Activated naive CD8-positive, alpha-beta T cell treated with anti-CD3 and anti-CD28 coated beads, Interleukin-2, amount 50 U/mL, for 16 hours (primary cell): ENCODE results near the gene SLC5A1.

ENCODE experiments used
- DNase-seq: peaks from one replicate; pipeline ENCODE4 v3.0.0-alpha.2; 2020; ENCODE audit warnings: low read depth, low spot score

Gene SLC5A1

GRCh38 chr22:32042924-32043323 lies at the start of gene SLC5A1:
Gene SLC5A1 (plus strand): TSS chr22:32043261. CDS start chr22:32043282, 21 bp downstream.
- DNase-seq = no peak

- DNase-seq = no peak
These were observed 48.0 kb upstream of the SLC5A1 start for GRCh38 chr22:31995046-31995445.

GRCh38 chr22:31995807-31996206 lies 47.3 kb upstream of the SLC5A1 start:
- no peak for DNase-seq

- DNase-seq = no peak
These were observed 44.2 kb upstream of the SLC5A1 start for GRCh38 chr22:31998784-31999385.

- DNase-seq = no peak
These were observed 42.9 kb upstream of the SLC5A1 start for GRCh38 chr22:32000181-32000580.

GRCh38 chr22:32005453-32005852 lies 37.6 kb upstream of the SLC5A1 start:
- DNase-seq = no peak

GRCh38 chr22:32013200-32013599 lies 29.9 kb upstream of the SLC5A1 start:
- no peak for DNase-seq

- no peak for DNase-seq
These were observed 27.0 kb upstream of the SLC5A1 start for GRCh38 chr22:32016081-32016480.

GRCh38 chr22:32018056-32018455 lies 25.0 kb upstream of the SLC5A1 start:
- no peak for DNase-seq

GRCh38 chr22:32020117-32020516 lies 22.9 kb upstream of the SLC5A1 start:
- no peak for DNase-seq

GRCh38 chr22:32021716-32022115 lies 21.3 kb upstream of the SLC5A1 start:
- no peak for DNase-seq

- DNase-seq = no peak
These were observed 19.7 kb upstream of the SLC5A1 start for GRCh38 chr22:32023251-32023827.

- no peak for DNase-seq
These were observed 18.3 kb upstream of the SLC5A1 start for GRCh38 chr22:32024796-32025195.

GRCh38 chr22:32030518-32031247 lies 12.4 kb upstream of the SLC5A1 start:
- DNase-seq = no peak

- DNase-seq = no peak
These were observed 11.6 kb upstream of the SLC5A1 start for GRCh38 chr22:32031466-32031865.

- DNase-seq = no peak
These were observed 8.8 kb upstream of the SLC5A1 start for GRCh38 chr22:32034275-32034674.

GRCh38 chr22:32037236-32037635 lies 5.8 kb upstream of the SLC5A1 start:
- DNase-seq = no peak

GRCh38 chr22:32040324-32040904 lies 2.6 kb upstream of the SLC5A1 start:
- no peak for DNase-seq

- no peak for DNase-seq
These were observed 330 bp downstream of the SLC5A1 start for GRCh38 chr22:32043391-32043790.

- no peak for DNase-seq
These were observed 1.4 kb downstream of the SLC5A1 start for GRCh38 chr22:32044477-32044876.

- DNase-seq = no peak
These were observed 1.9 kb downstream of the SLC5A1 start for GRCh38 chr22:32044913-32045312.

- DNase-seq = no peak
These were observed 5.0 kb downstream of the SLC5A1 start for GRCh38 chr22:32048069-32048468.
